ENCODE results near the gene THBS1.

THBS1 gene

GRCh38 chr15:39638041-39638440 is 57.2 kb downstream of the THBS1 start:
- DNase-seq (ENCODE audit: low read depth), result no peak

DNA sequence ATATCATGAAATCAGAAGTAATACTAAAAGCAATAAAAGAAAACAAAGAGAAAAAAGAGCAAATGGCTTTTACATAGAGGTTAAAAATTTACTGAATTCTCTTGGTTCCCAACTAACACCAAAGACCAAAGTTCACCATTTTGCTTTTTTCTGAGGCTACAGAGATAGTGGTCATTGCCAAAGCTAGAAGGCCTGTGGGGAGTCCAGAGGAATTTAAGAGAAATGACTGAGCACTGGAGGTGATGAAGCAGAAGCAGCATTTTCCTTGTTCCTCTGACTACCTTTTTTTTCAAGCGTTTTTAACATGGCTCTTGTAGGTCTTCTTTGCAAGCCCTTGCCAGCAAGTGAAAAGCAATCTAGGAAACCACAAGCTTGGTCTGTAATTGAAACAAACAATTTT is 58.2 kb downstream of the THBS1 start:
- DNase-seq (ENCODE audit: low read depth), result no peak

DNA sequence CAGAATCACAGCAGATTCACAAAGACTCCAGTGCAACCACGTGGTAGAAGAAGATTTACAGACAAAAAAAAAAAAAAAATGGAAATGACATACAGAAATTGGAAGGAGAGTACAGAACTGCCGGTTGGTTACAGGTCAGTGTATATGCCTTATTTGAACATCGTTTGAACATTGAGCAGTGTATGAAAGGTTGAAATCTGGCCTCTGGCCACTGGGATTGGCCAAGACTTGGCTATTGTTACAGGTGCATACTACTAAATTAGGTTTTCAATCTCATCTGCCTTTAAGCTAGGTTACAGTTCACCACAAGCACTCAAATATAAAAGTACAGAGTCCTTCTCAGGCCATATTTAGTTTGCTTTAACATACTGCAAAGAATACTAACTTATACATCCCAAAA is 59.8 kb downstream of the THBS1 start:
- no peak for DNase-seq (ENCODE audit: low read depth)

GRCh38 chr15:39641191-39641889 is 60.5 kb downstream of the THBS1 start:
- DNase-seq (ENCODE audit: low read depth), result no peak

- DNase-seq (ENCODE audit: low read depth), result no peak
Measured at GRCh38 chr15:39642011-39642640, 61.2 kb downstream of the THBS1 start.

- DNase-seq (ENCODE audit: low read depth), result no peak
Measured at GRCh38 chr15:39643727-39644126, 62.8 kb downstream of the THBS1 start.

- no peak for DNase-seq (ENCODE audit: low read depth)
Measured at GRCh38 chr15:39644136-39644535, 63.3 kb downstream of the THBS1 start.

DNA sequence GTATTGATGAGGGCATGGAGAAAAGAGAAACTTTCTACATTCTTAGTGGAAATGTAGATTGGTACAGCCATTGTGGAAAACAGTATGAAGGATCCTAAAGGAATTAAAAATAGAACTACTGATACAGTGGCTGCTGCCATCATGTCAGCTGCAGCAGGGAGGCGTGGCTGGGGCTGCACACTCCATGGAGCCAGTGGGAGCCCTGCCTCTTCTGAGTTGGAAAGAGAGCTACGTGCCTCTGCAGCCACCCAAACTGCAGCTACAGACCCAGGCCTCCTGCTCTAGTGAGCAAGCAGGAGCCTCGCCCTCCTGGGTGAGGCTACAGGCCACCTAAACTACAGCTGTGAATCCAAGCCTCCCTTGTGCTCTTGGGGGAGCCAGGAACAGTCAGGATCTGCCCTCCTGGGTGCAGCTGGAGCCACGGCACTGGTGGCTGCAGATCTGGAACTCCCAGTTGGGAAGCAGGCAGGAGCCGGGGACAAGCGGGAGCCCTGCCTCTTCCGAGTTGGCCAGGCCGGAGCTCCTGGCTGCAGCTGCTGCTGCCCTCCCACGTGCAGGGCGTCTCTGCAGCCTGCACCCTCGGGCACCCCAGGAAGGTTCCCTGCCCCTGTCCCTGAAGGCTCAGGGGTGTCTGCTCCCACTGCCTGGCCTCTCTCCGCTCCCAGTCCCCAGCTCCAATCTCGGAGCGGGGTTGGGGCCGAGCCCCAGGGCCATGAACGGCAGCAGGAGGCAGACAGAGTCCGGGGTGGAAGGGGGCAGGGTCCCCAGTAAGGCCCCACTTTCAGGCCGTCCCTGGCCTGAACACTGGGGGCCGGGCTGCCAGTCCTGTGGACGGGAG is 64.5 kb downstream of the THBS1 start:
- no peak for DNase-seq (ENCODE audit: low read depth)

DNA sequence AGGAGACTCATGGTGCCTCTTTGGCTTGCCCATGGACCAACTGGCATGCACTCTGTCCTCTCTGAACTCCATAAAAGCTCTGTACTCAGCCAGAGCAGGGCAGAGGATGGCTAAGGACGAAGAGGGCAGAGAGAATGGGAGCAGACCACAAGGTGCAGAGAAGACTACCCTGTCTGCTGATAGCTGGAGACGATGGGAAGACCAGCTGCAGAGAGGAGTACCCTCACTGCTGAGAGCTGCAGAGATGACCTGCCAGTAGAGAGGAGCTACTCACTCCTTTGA is 65.0 kb downstream of the THBS1 start:
- no peak for DNase-seq (ENCODE audit: low read depth)

DNA sequence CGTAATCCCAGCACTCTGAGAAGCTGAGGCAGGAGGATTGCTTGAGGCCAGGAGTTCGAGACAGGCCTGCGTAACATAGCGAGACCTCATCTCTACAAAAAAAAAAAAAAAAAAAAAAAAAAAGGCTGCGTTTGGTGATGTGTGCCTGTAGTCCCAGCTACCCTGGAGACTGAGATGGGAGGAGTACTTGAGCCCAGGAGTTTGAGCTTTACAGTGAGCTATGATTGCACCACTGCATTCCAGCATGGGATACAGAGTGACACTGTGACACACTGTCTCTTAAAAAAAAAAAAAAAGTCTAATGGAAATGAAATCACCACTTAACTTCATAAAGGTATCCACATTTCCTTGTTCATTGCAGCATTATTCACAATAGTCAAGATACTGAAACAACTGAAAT is 65.5 kb downstream of the THBS1 start:
- no peak for DNase-seq (ENCODE audit: low read depth)

Measured in activated T-helper 9 cell treated with anti-CD3 and anti-CD28 coated beads, Interleukin-2, amount 50 U/mL, for 16 hours (primary cell).